Adrenal gland (tissue), 5 donors: Measurements from ENCODE around the gene LCN10.

Source experiments
- POLR2A ChIP-seq, 2 donors: fragments of 450-650 bp; IDR thresholded peaks; one replicate each; pipeline ENCODE4 v1.6.1; 2017; ENCODE audit warnings: antibody characterized with exemption in 2 of 2, mild to moderate bottlenecking in 2 of 2, moderate library complexity in 1 of 2
- TF ChIP-seq, protein P1 (sequence below), 6 experiments: fragments of 450-650 bp in 4 of 6; fragments of 200-600 bp in 2 of 6; sonication (generic) in 1 of 6; IDR thresholded peaks; 1 replicate in 5 of 6; 2 replicates in 1 of 6; pipeline versions ENCODE4 v1.5.1 to v1.8.0; 2016 to 2021; ENCODE audit warnings: antibody characterized with exemption in 6 of 6, mild to moderate bottlenecking in 2 of 6, moderate library complexity in 1 of 6
- donor health status: DM: no; HTN: no; CAD: no.

GRCh38 chr9:136753371-136754058, 10.8 kb upstream of the LCN10 start:
- TF ChIP-seq, protein P1, sequence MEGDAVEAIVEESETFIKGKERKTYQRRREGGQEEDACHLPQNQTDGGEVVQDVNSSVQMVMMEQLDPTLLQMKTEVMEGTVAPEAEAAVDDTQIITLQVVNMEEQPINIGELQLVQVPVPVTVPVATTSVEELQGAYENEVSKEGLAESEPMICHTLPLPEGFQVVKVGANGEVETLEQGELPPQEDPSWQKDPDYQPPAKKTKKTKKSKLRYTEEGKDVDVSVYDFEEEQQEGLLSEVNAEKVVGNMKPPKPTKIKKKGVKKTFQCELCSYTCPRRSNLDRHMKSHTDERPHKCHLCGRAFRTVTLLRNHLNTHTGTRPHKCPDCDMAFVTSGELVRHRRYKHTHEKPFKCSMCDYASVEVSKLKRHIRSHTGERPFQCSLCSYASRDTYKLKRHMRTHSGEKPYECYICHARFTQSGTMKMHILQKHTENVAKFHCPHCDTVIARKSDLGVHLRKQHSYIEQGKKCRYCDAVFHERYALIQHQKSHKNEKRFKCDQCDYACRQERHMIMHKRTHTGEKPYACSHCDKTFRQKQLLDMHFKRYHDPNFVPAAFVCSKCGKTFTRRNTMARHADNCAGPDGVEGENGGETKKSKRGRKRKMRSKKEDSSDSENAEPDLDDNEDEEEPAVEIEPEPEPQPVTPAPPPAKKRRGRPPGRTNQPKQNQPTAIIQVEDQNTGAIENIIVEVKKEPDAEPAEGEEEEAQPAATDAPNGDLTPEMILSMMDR (IDR thresholded peaks at IDR 0.05), result no peak
- TF ChIP-seq POLR2A (IDR thresholded peaks at IDR 0.05), result no peak
